A673 (cell line): ENCODE data around the gene TMEM129. TPM values are rescaled to one million over a fixed set of nuclear protein-coding genes. Genes with fewer than 3 reads are reported as not detected.

Experiments
- BruUV-seq: library from RNA; stranded (reverse); fragments of 400-500 nt; replicated peaks from 2 replicates; lab custom pipeline; 2021; lab: Mats Ljungman, UMichigan
- CTCF ChIA-PET: fragments of 300-600 bp; sonication (Branson Sonifier 250); formaldehyde crosslinking; loops from one replicate; lab custom pipeline; 2022; ENCODE audit warnings: antibody characterized with exemption; lab: Charles Lee
- POLR2A ChIA-PET: fragments of 300-600 bp; sonication (Branson Sonifier 250); formaldehyde crosslinking; loops from one replicate; lab custom pipeline; 2022; ENCODE audit warnings: antibody characterized with exemption; ENCODE audit not compliant: low non-redundant PET; lab: Charles Lee
- DNase-seq: peaks from one replicate; pipeline ENCODE4 v3.0.0-alpha.2; 2015; ENCODE audit warnings: low spot score
- H3K27ac ChIP-seq: fragments of 200-600 bp; sonication (generic); 2 replicates; pipeline ENCODE4 v1.5.1; 2016; ENCODE audit warnings: mixed run types, low read depth, mild to moderate bottlenecking, mixed read lengths, antibody characterized with exemption, low read length; ENCODE audit not compliant: poor library complexity, severe bottlenecking
- H3K27me3 ChIP-seq: fragments of 200-600 bp; sonication (generic); replicated peaks from 2 replicates; pipeline ENCODE4 v1.6.1; 2017; ENCODE audit warnings: mixed run types, low read depth, mild to moderate bottlenecking, mixed read lengths, antibody characterized with exemption, low read length; ENCODE audit not compliant: insufficient read depth, poor library complexity
- H3K36me3 ChIP-seq: fragments of 200-600 bp; sonication (generic); 2 replicates; pipeline ENCODE4 v1.6.1; 2016; ENCODE audit warnings: mixed run types, mild to moderate bottlenecking, mixed read lengths, antibody characterized with exemption, low read length; ENCODE audit not compliant: insufficient read depth, poor library complexity, severe bottlenecking
- H3K4me1 ChIP-seq: fragments of 200-600 bp; sonication (generic); 2 replicates; pipeline ENCODE4 v1.6.1; 2017; ENCODE audit warnings: mixed run types, mild to moderate bottlenecking, mixed read lengths, antibody characterized with exemption, low read length; ENCODE audit not compliant: insufficient read depth, poor library complexity, severe bottlenecking
- H3K4me3 ChIP-seq: fragments of 200-600 bp; sonication (generic); 2 replicates; pipeline ENCODE4 v1.5.1; 2016; ENCODE audit warnings: low read depth, mixed run types, mild to moderate bottlenecking, mixed read lengths, low read length; ENCODE audit not compliant: poor library complexity, severe bottlenecking
- H3K9me3 ChIP-seq: fragments of 200-600 bp; sonication (generic); 2 replicates; pipeline ENCODE4 v1.6.1; 2016; ENCODE audit warnings: mixed run types, low read depth, mild to moderate bottlenecking, mixed read lengths, antibody characterized with exemption, low read length; ENCODE audit not compliant: poor library complexity, severe bottlenecking
- CTCF ChIP-seq: fragments of 300-800, 200-600 bp; sonication (generic); conservative IDR thresholded peaks from 2 replicates; pipeline ENCODE4 v1.5.1; 2017; ENCODE audit warnings: low read depth, mild to moderate bottlenecking, antibody characterized with exemption, low read length, moderate library complexity, mixed read lengths
- EZH2 ChIP-seq: fragments of 200-600 bp; sonication (generic); IDR thresholded peaks from 2 replicates; pipeline ENCODE4 v1.6.1; 2017; ENCODE audit warnings: borderline replicate concordance, low read depth, mild to moderate bottlenecking, mixed read lengths, antibody characterized with exemption, low read length; ENCODE audit not compliant: poor library complexity, severe bottlenecking
- intact Hi-C: fragments of 100-400 bp; cut with micrococcal nuclease; formaldehyde crosslinking; loops from one replicate; pipeline ENCODE4 v1.10.0; 2022; ENCODE audit not compliant: unreplicated experiment
- total RNA-seq: library from RNA; stranded (reverse); gene quantifications from 2 replicates; pipeline ENCODE4 v1.2.3, GENCODE V29; 2021

Gene TMEM129
- total RNA-seq, 1 experiment from 2014 or later = 28.8 TPM

GRCh38 chr4:1739358-1739757 is 18.2 kb upstream of the TMEM129 start:
- no peak overlapping the region for H3K4me3 ChIP-seq
- intact Hi-C loops = no loop called here
- no TSS peak for BruUV-seq
- H3K27me3 ChIP-seq = no peaks in the 10 kb centered on the region
- ChIA-PET CTCF (no interaction called here), POLR2A (no interaction called here)
- no peak for DNase-seq
- H3K4me1 ChIP-seq = no peaks in the 10 kb centered on the region
- H3K36me3 ChIP-seq = peaks cover 91% of the 10 kb centered on the region
- H3K9me3 ChIP-seq = peaks cover 17% of the 10 kb centered on the region
- H3K27ac ChIP-seq = no peak overlapping the region
- TF ChIP-seq CTCF (no peak), EZH2 (no peak)

GRCh38 chr4:1738410-1738809 is 17.3 kb upstream of the TMEM129 start:
- Histone ChIP-seq H3K27ac (no peak overlapping the region), H3K27me3 (no peaks in the 10 kb centered on the region), H3K4me3 (no peak overlapping the region), H3K4me1 (no peaks in the 10 kb centered on the region), H3K36me3 (peaks cover 88% of the 10 kb centered on the region), H3K9me3 (peaks cover 17% of the 10 kb centered on the region)
- DNase-seq = no peak
- CTCF ChIA-PET = no interaction called here
- POLR2A ChIA-PET = no interaction called here
- intact Hi-C loops = no loop called here
- no TSS peak for BruUV-seq
- TF ChIP-seq EZH2 (no peak), CTCF (no peak)

GRCh38 chr4:1737666-1738065 is 16.5 kb upstream of the TMEM129 start:
- Histone ChIP-seq H3K4me3 (no peak overlapping the region), H3K4me1 (no peaks in the 10 kb centered on the region), H3K27me3 (no peaks in the 10 kb centered on the region), H3K36me3 (peaks cover 95% of the 10 kb centered on the region), H3K9me3 (peaks cover 17% of the 10 kb centered on the region), H3K27ac (no peak overlapping the region)
- TF ChIP-seq CTCF = no peak
- ChIA-PET POLR2A (no interaction called here), CTCF (no interaction called here)
- intact Hi-C loops = no loop called here
- no peak for DNase-seq
- no TSS peak for BruUV-seq
